Right lobe of liver (tissue), 4 donors: ENCODE measurements around the gene PIGO.

Experiments
- CTCF ChIP-seq, 4 donors: fragments of 200-600 bp in 3 of 4; fragments of 450-650 bp in 1 of 4; IDR thresholded peaks; one replicate each; pipeline versions ENCODE4 v1.5.1 to v1.8.0; 2016 to 2022; ENCODE audit warnings: antibody characterized with exemption in 4 of 4, mild to moderate bottlenecking in 2 of 4
- POLR2A ChIP-seq: fragments of 450-650 bp; IDR thresholded peaks from one replicate; pipeline ENCODE4 v1.6.1; 2017; ENCODE audit warnings: antibody characterized with exemption, mild to moderate bottlenecking
- donor health status: DM: no; HTN: no; CAD: no.
- donor health status: DM: no; HTN: no; CAD: no.
- donor health status: DM: no; HTN: yes; CAD: no.

GRCh38 chr9:35096035-35096849 lies at the start of gene PIGO:
- TF ChIP-seq CTCF (IDR thresholded peaks at IDR 0.05) (peak; percentile 72 to 76 (median 74)), POLR2A (peak; percentile 82)
